HG02970 (cell line): ENCODE data around the gene PDHX.

Experiments used
- ATAC-seq: cut with Tn5 transposase; IDR thresholded peaks from one replicate; pipeline ENCODE4 v1.9.1; 2021; ENCODE audit warnings: mild to moderate bottlenecking, moderate library complexity, moderate number of reproducible peaks; ENCODE audit not compliant: unreplicated experiment, low FRiP score

The PDHX gene

GRCh38 chr11:34986883-34987520 is 70.6 kb downstream of the PDHX start:
- no peak for ATAC-seq

GRCh38 chr11:34987617-34988016 is 71.2 kb downstream of the PDHX start:
- ATAC-seq = no peak

- ATAC-seq = no peak
These were observed 72.2 kb downstream of the PDHX start for GRCh38 chr11:34988294-34989255.

GRCh38 chr11:34990916-34991315 is 74.5 kb downstream of the PDHX start:
- ATAC-seq = no peak

- ATAC-seq = no peak
These were observed 78.4 kb downstream of the PDHX start for GRCh38 chr11:34994854-34995253.

- no peak for ATAC-seq
These were observed 80.5 kb downstream of the PDHX start for GRCh38 chr11:34996958-34997357.

GRCh38 chr11:34997952-34998528 is 81.6 kb downstream of the PDHX start:
- no peak for ATAC-seq

- no peak for ATAC-seq
These were observed 83.0 kb downstream of the PDHX start for GRCh38 chr11:34999453-34999852.

- no peak for ATAC-seq
These were observed 86.8 kb downstream of the PDHX start for GRCh38 chr11:35003186-35003585.

GRCh38 chr11:35003658-35004057 is 87.2 kb downstream of the PDHX start:
- ATAC-seq = no peak

GRCh38 chr11:35005141-35005780 is 88.8 kb downstream of the PDHX start:
- no peak for ATAC-seq

- peak; percentile 75 for ATAC-seq
These were observed 90.1 kb downstream of the PDHX start for GRCh38 chr11:35006389-35007128.

GRCh38 chr11:35007277-35007676 is 90.9 kb downstream of the PDHX start:
- ATAC-seq = no peak

- no peak for ATAC-seq
These were observed 92.9 kb downstream of the PDHX start for GRCh38 chr11:35009191-35009943.

- no peak for ATAC-seq
These were observed 93.5 kb downstream of the PDHX start for GRCh38 chr11:35009944-35010342.

GRCh38 chr11:35010654-35011053 is 94.2 kb downstream of the PDHX start:
- ATAC-seq = no peak

GRCh38 chr11:35011389-35011788 is 95.0 kb downstream of the PDHX start:
- ATAC-seq = no peak

GRCh38 chr11:35011944-35012343 is 95.5 kb downstream of the PDHX start:
- ATAC-seq = no peak

- peak; percentile 71 for ATAC-seq
These were observed 96.2 kb downstream of the PDHX start for GRCh38 chr11:35012467-35013191.
